Measurements from ENCODE around the gene ACTR2.

DNA sequence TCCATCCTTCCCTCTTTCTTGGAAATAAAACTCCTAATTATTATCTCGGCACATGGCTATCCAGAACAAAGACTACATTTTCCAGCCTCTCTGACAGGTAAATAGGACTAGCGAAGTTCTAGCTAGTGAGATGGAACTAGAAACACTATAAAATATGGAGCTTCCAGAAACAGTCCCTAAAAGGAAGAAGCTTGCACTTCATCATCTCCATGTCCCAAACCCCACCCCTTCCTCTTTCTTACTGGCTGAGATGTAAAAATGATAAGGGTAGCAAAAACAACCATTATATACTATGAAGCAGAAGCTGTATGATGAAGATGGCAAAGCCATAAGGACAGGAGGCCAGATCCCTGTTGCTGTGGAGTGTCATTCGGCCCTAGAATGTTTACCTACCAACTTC lies 11.7 kb upstream of the ACTR2 start:
- TF ChIP-seq POLR2A (IDR thresholded peaks at IDR 0.05), result no peak
- TF ChIP-seq, protein P1, sequence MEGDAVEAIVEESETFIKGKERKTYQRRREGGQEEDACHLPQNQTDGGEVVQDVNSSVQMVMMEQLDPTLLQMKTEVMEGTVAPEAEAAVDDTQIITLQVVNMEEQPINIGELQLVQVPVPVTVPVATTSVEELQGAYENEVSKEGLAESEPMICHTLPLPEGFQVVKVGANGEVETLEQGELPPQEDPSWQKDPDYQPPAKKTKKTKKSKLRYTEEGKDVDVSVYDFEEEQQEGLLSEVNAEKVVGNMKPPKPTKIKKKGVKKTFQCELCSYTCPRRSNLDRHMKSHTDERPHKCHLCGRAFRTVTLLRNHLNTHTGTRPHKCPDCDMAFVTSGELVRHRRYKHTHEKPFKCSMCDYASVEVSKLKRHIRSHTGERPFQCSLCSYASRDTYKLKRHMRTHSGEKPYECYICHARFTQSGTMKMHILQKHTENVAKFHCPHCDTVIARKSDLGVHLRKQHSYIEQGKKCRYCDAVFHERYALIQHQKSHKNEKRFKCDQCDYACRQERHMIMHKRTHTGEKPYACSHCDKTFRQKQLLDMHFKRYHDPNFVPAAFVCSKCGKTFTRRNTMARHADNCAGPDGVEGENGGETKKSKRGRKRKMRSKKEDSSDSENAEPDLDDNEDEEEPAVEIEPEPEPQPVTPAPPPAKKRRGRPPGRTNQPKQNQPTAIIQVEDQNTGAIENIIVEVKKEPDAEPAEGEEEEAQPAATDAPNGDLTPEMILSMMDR (IDR thresholded peaks at IDR 0.05), result no peak
